NT2/D1 (cell line): ENCODE results near the gene PDLIM3.

Source experiments
- DNase-seq: peaks from one replicate; pipeline ENCODE4 v3.0.0-alpha.2; 2011; ENCODE audit warnings: low read depth, low spot score
- H3K27me3 ChIP-seq: 2 replicates; pipeline ENCODE4 v1.6.0; 2011; ENCODE audit warnings: mild to moderate bottlenecking; ENCODE audit not compliant: insufficient read length, insufficient read depth
- H3K36me3 ChIP-seq: 2 replicates; pipeline ENCODE4 v1.6.1; 2011; ENCODE audit warnings: mild to moderate bottlenecking, low read length, mixed read lengths; ENCODE audit not compliant: insufficient read depth, insufficient read length
- H3K4me1 ChIP-seq: 2 replicates; pipeline ENCODE4 v1.5.1; 2011; ENCODE audit not compliant: insufficient read depth, insufficient read length
- H3K4me3 ChIP-seq: 2 replicates; pipeline ENCODE4 v1.5.1; 2011; ENCODE audit warnings: low read depth; ENCODE audit not compliant: insufficient read length
- H3K9ac ChIP-seq: 2 replicates; pipeline ENCODE4 v1.6.0; 2011; ENCODE audit warnings: low read depth; ENCODE audit not compliant: insufficient read length
- H3K9me3 ChIP-seq: 2 replicates; pipeline ENCODE4 v1.5.1; 2011; ENCODE audit warnings: mild to moderate bottlenecking, low read length; ENCODE audit not compliant: insufficient read depth
- SUZ12 ChIP-seq: IDR thresholded peaks from 2 replicates; pipeline ENCODE4 v1.6.1; 2011; ENCODE audit not compliant: insufficient read length, insufficient read depth; ENCODE audit errors: extremely low read depth
- YY1 ChIP-seq: IDR thresholded peaks from 2 replicates; pipeline ENCODE4 v1.6.1; 2011; ENCODE audit not compliant: insufficient read length, insufficient read depth
- ZNF274 ChIP-seq: IDR thresholded peaks from 2 replicates; pipeline ENCODE4 v1.6.1; 2011; ENCODE audit warnings: mild to moderate bottlenecking, low read depth, low read length

Gene PDLIM3, protein sequence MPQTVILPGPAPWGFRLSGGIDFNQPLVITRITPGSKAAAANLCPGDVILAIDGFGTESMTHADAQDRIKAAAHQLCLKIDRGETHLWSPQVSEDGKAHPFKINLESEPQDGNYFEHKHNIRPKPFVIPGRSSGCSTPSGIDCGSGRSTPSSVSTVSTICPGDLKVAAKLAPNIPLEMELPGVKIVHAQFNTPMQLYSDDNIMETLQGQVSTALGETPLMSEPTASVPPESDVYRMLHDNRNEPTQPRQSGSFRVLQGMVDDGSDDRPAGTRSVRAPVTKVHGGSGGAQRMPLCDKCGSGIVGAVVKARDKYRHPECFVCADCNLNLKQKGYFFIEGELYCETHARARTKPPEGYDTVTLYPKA

DNA sequence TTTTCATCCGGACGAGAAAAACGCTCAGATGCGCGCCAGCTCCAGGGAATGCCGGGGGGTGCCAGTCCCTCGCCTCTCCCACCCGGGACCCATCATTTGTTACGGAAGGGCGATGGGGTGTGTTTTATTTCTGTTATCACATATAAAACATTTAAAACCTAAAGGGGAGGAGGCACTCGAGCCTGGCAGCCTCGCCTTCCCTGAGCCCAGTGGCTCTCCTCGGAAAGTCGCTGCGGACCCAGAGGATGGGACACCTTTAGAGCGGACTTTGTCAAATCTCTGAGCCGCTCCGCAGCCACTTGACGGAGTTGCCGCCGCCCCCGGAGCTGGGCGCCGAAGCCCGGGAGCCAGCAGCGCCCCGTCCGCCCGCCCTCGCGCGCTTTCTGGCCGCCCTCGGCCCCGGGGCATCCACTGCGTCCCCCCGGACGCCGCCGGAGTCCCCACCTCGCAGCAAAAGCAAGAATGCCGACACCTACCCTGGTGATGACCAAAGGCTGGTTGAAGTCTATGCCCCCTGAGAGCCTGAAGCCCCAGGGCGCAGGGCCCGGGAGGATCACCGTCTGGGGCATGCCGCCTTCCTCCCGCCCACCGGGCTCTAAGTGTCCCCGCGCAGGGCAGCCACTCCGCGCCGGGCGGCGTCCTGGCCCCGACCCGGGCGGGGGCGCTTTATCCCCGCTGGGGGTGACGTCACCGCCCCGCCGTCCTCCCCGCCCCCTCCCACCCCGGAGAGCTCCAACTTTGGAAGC lies at the start of gene PDLIM3:
Gene PDLIM3, minus strand, starts transcription at position 642 of the 746 bp plus-strand sequence. Its CDS starts 73 bp downstream, at position 569.
- peak within 1 kb of the TSS; percentile 77 for H3K9ac ChIP-seq

GRCh38 chr4:185583813-185584212 lies 48.5 kb upstream of the PDLIM3 start:
- H3K4me3 ChIP-seq: no peak overlapping the region
- no peak for DNase-seq
- no peaks in the 10 kb centered on the region for H3K9me3 ChIP-seq
- no peaks in the 10 kb centered on the region for H3K27me3 ChIP-seq
- H3K9ac ChIP-seq: no peak overlapping the region
- TF ChIP-seq SUZ12 (no peak), YY1 (no peak), ZNF274 (no peak)
- H3K4me1 ChIP-seq: peaks cover 2% of the 10 kb centered on the region
- H3K36me3 ChIP-seq: no peaks in the 10 kb centered on the region

More for the DNA sequence above, at the start of gene PDLIM3:
- peak; percentile 5 for DNase-seq
- H3K9me3 ChIP-seq: no peaks in the 10 kb centered on the region
- no peaks in the 10 kb centered on the region for H3K4me1 ChIP-seq
- TF ChIP-seq SUZ12 (no peak), ZNF274 (no peak)
- H3K4me3 ChIP-seq: peak within 1 kb of the TSS; percentile 60
- H3K36me3 ChIP-seq: no peaks in the 10 kb centered on the region
- H3K27me3 ChIP-seq: peaks cover 14% of the 10 kb centered on the region

GRCh38 chr4:185582651-185583400 lies 47.5 kb upstream of the PDLIM3 start:
- TF ChIP-seq SUZ12 (no peak), ZNF274 (no peak), YY1 (no peak)
- Histone ChIP-seq H3K9ac (no peak overlapping the region), H3K9me3 (no peaks in the 10 kb centered on the region), H3K36me3 (no peaks in the 10 kb centered on the region), H3K4me3 (no peak overlapping the region), H3K4me1 (peaks cover 2% of the 10 kb centered on the region), H3K27me3 (no peaks in the 10 kb centered on the region)
- DNase-seq: no peak

- Histone ChIP-seq H3K36me3 (no peaks in the 10 kb centered on the region), H3K9me3 (no peaks in the 10 kb centered on the region), H3K4me3 (no peak overlapping the region), H3K27me3 (no peaks in the 10 kb centered on the region), H3K4me1 (no peaks in the 10 kb centered on the region), H3K9ac (no peak overlapping the region)
- TF ChIP-seq SUZ12: no peak
- no peak for TF ChIP-seq YY1
- TF ChIP-seq ZNF274: no peak
- no peak for DNase-seq
These were observed 45.4 kb upstream of the PDLIM3 start for GRCh38 chr4:185580699-185581098.

GRCh38 chr4:185578284-185578683 lies 43.0 kb upstream of the PDLIM3 start:
- Histone ChIP-seq H3K4me3 (no peak overlapping the region), H3K4me1 (no peaks in the 10 kb centered on the region), H3K36me3 (no peaks in the 10 kb centered on the region), H3K27me3 (no peaks in the 10 kb centered on the region), H3K9ac (no peak overlapping the region), H3K9me3 (no peaks in the 10 kb centered on the region)
- no peak for DNase-seq
- no peak for TF ChIP-seq SUZ12
- TF ChIP-seq YY1: no peak
- no peak for TF ChIP-seq ZNF274

DNA sequence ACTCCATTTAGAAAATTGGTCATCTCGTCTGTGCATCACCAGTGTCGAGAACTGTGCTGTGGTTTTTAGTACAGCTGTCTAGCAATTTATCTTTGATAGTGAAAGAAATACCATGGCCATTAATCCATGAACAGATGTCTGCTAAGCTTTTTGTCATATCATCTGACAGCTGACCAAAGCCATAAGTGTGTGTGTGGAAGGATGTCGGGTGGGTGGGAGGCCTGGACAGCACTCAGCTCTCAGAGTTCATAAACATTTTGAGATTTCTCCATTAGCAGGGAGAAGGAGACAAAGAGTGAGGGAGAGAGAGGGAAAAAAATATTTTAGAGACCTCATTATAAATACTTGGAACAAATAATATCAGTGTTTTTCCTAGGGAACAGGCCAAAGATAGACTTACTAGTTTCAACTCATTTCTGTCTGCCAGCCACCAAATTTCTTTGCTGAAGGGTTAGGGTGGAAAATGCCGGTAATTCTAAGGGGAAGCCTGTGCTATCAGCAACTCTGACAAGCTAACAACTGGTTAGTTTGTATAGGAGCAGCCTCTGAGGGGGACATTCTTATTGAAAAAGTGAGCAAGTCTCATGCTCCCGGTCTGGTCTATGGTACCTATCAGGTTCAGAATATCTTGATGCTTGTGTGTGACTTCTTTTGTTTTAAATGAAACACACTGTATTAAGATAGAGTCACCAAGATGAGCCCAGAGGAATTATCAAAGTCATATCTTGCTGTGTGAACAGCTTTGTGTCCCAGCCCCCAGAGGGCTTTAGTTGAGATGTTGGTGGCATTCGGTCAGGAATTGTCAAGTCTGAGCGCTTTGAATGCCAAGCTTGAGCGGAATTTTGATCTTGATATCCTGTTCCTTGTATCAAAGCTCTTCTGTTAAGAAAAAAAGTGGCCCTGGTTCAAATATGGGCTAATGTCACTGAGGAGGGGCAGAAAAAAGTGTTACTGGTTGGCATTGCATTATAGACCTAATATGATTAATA lies 41.9 kb upstream of the PDLIM3 start:
- H3K27me3 ChIP-seq: no peaks in the 10 kb centered on the region
- H3K4me1 ChIP-seq: no peaks in the 10 kb centered on the region
- H3K36me3 ChIP-seq: no peaks in the 10 kb centered on the region
- H3K9me3 ChIP-seq: no peaks in the 10 kb centered on the region
- H3K4me3 ChIP-seq: no peak overlapping the region
- DNase-seq: no peak
- TF ChIP-seq SUZ12 (no peak), ZNF274 (no peak), YY1 (no peak)
- no peak overlapping the region for H3K9ac ChIP-seq
